Right renal cortex interstitium (tissue), 3 donors: Measurements from ENCODE around the gene GPX6. TPM values are rescaled to one million over a fixed set of nuclear protein-coding genes. Genes with fewer than 3 reads are reported as not detected.
"Not testable (repeated sequence)": the region's sequence is repeated elsewhere in the genome, so short reads cannot be mapped to it uniquely, and the experiment has no call there.

Experiments used
- DNase-seq, 3 donors: peaks; one replicate each; pipeline ENCODE4 v3.0.0-alpha.2; 2013; ENCODE audit warnings: low read depth in 3 of 3, low spot score in 2 of 3
- polyA plus RNA-seq, 3 donors: library from polyadenylated mRNA; unstranded; fragments of 120-200 nt; gene quantifications; one replicate each; pipeline ENCODE4 v1.2.1, GENCODE V29; 2013; ENCODE audit not compliant: insufficient read length in 3 of 3

The GPX6 gene
- polyA plus RNA-seq, 3 donors: not detected

DNA sequence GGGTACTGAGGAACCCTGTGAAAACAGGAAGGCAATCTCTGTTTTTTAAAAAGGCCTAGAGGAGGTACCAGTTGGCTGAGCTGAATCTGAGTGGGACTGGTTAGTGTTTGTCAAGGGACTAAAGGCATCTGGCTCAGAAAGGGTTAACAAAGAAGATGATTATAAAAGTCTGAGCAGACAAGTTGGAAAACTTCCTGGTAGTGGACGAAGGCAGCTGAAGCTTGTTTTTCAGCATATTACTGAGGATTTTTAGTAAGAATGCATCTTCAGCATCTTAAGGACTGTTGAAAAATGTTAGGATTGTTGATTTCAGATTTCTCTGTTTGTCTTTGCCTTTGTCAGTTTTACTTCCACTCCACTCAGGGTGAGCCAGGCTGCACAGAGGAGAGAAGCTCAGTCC is 15.2 kb upstream of the GPX6 start:
- DNase-seq: no peak

DNA sequence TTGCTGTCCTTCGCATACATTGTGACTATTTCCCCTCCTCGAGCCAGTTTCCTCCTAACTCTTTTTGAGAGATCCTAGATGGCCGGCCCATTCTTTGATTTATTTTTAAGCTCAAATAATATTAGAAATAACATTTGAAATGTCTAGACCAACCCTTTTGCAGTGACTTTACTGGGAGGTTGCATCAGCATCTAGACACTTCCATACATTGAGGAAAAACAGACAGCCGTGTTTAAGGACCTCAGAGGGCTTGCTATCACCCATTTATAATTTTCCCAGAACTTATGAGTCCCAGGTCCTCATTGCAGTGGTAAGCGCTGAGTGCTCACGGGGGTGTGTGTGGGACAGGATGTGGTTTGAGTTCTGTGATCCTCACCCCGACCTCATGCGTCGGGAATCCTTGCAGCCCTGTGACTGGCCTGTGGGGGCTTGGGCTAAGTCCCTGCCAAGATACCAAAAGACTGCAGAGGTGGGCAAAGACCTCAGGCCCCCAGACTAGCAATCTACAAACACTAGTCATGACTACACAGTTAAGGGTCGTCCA is 10.0 kb upstream of the GPX6 start, which contains the start of gene GPX5:
GPX5 (plus strand) TSS at position 386 of the 544 bp plus-strand sequence; CDS start at position 519, 133 bp downstream.
- DNase-seq: no peak

DNA sequence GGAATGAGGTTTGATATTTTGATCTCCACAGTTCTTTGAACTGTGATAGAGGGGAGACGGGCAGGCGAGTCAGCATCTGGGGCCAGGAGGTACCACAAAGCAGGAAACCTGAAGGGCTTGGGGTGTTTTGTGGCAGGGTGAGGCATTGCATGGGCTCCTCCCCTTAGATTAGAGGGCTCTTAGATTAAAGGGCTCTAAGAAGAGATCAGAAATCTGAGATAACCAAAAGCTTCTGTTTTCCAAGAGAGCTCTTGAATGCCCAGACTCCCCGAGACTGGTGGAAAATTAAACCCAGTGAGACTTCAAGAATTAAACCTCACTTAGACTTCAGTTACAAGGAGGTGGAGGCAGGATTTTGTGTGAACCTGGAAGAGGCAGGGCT is 7.6 kb upstream of the GPX6 start:
- DNase-seq: no peak

DNA sequence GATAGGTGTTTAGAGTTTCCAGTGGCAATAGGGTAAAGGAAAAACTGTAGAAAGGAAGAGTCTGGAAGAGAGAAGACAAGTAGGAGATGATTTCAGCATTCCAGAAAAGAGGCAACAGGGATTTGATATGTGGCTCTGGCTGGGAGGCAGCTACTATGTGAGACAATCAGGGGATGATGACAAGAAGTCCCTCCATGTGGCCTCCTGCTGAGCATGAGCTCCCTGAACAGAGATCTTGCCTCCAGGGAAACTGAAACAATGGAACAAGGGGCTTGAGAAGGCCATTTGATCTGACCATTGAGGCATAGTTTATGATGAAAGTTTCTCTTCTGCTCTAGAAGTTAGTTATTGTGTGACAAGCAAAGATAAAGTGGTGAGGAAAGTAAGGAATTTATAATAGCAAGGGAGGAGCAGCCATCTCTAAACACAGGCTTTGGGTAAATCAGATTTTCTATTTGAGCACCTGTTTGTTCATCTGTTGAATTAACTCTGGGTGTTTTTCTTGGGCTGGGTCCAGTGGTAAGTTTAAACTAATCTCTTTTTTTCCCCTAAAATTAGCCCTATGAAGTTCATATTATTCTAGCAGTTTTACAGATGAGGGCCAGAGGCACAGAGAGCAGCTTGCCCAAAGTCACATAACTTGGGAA is 7.1 kb upstream of the GPX6 start:
- DNase-seq: no peak

DNA sequence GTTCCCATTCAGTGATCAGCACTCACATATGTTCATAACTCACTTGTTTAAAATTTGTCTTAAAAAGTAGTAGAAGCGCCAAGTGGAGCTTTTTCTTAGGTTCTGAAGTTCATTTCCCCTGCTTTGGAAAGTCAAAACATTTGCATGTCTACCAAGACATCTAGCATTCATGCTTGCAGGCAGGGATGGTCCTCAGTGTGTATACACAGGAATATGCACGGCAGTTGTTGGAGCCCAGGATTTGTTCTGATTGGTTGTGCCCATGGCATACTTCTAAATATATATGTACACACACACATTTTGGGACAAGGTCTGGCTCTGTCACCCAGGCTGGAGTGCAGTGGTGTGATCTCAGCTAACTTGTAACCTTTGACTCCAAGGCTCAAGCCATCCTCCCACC is 2.4 kb upstream of the GPX6 start:
- DNase-seq: no peak

DNA sequence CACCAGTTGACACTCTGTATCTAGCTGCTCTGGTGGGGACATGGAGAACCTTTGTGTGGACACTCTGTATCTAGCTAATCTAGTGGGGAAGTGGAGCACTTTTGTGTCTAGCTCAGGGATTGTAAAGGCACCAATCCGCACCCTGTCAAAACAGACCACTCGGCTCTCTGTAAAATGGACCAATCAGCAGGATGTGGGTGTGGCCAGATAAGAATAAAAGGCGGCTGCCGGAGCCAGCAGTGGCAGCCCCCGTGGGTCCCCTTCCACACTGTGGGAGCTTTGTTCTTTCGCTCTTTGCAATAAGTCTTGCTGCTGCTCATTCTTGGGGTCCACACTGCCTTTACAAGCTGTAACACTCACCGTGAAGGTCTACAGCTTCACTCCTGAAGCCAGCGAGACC is 3.2 kb downstream of the GPX6 start:
- not testable (repeated sequence) for DNase-seq

DNA sequence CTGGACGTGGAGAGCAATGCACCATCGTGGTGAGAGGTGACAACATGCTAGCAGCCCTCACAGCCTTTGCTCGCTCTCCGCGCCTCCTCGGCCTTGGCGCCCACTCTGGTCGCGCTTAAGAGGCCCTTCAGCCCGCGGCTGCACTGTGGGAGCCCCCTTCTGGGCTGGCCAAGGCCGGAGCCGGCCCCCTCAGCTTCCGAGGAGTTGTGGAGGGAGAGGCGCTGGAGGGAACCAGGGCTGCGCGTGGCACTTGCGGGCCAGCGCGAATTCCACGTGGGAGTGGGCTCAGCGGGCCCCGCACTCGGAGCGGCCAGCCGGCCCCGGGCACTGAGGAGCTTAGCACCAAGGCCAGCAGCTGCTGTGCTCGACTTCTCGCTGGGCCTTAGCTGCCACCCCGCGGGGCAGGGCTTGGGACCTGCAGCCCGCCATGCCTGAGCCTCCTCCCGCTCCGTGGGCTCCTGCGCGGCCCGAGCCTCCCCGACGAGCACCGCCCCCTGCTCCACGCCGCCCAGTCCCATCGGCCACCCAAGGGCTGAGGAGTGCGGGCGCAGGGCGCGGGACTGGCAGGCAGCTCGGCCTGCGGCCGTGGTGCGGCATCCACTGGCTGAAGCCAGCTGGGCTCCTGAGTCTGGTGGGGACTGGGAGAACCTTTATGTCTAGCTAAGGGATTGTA is 3.8 kb downstream of the GPX6 start:
- no peak for DNase-seq

DNA sequence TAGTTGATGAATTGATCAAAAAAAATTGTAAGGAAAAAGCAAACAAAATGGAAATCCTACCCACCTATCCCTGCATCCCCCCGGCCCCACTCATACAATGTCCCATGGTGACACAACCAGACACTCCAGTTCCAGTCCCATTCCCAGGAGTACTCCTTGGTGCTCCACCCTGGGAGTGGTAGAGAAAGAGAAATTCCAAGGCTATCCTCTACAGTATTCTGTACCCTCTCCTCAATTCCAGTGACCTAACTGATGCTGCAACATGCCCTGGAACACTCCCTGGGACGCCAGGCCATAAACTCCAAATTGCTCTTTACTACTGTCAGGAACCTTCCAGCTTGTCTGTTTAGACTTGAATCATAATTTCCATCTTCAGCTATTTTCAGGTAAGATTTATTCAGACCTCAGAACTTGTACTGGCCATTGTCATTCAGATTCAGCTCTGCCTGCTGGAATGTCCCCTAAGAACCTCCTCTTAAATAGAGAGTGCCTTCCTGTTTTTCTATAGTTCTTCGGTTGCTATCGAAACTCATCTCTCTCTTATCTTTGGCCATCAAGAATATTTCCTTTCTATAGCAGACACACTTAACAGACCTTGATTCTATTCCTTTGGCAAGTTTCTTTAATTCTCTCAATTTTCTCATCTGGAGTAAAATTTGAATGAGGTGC is 8.7 kb downstream of the GPX6 start:
- no peak for DNase-seq

DNA sequence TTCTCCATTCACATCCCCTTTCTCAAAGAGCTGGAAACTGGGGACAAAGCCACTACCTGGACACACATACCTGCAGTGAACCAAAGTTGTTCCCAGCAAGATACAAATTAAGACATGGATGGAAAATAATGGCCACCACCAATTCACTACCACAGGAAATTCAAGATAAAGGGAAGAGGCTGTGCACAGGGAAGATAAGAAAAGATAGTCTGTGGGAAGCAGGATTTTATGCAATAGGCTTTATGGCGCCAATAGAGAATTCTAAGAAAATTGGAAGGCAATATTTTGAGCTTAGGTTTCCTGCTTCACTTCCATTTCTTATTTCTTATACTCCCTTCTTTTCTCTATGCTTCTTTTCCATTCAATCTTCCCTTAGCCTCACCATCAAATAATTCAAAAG is 9.9 kb downstream of the GPX6 start:
- DNase-seq: no peak

DNA sequence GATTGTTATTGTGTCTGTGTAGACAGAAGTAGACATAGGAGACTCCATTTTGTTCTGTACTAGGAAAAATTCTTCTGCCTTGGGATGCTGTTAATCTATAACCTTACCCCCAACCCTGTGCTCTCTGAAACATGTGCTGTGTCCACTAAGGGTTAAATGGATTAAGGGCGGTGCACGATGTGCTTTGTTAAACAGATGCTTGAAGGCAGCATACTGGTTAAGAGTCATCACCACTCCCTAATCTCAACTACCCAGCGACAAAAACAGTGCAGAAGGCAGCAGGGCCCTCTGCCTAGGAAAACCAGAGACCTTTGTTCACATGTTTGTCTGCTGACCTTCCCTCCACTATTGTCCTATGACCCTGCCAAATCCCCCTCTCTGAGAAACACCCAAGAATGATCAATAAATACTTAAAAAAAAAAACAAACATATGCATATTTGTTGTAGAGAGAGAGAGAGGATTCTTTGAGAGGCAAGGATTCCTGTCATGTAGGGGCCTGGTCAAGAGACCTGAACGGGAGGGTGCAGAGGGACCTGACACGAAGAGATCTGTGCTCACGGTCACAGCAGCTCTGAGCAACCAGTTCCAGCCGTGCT is 12.8 kb downstream of the GPX6 start:
- not testable (repeated sequence) for DNase-seq

DNA sequence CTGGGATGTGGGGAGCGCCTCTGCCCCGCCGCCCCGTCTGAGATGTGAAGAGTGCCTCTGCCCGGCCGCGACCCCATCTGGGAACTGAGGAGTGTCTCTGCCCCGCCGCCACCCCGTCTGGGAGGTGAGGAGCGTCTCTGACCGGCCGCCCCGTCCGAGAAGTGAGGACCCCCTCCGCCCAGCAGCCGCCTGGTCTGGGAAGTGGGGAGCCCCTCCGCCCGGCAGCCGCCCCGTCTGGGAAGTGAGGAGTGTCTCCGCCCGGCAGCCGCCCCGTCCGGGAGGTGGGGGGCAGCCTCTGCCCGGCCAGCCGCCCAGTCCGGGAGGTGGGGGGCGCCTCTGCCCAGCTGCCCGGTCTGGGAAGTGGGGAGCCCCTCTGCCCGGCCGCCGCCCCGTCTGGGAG is 13.5 kb downstream of the GPX6 start:
- not testable (repeated sequence) for DNase-seq

DNA sequence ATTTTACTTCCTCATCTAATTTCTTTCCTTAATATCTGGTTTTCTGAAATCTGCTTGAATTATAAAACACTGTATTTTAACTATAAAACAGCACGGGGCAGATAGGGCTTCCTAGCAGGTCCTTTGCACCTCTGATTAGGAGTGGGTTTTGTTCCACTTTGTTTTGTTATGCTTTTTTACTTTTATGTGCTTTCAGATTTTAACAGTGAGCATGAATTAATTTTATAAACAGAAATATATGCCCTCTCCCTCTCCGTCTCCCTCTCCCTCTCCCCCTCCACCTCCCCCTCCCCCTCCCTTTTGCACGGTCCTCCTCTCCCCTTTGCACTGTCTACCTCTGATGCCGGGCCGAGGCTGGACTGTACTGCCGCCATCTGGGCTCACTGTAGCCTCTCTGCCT is 14.3 kb downstream of the GPX6 start:
- DNase-seq: no peak

DNA sequence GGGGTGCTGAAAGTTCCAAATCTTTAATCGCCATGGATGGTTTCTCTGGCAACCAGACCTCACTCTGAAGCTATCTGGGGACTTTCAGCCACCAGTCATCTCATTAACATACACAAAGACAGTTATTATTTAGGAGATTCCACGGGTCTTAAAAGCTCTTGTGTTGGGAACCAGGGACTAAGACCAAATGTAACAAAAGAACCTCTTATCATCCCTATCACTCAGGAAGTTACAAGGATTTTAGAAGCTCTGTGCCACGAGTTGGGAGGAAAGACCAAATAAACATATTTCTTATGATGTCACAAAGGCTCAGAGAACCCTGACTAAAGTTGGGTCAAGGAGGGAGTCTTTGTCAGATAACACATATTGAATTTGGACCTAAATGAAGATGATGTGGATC is 17.7 kb downstream of the GPX6 start:
- DNase-seq: no peak

DNA sequence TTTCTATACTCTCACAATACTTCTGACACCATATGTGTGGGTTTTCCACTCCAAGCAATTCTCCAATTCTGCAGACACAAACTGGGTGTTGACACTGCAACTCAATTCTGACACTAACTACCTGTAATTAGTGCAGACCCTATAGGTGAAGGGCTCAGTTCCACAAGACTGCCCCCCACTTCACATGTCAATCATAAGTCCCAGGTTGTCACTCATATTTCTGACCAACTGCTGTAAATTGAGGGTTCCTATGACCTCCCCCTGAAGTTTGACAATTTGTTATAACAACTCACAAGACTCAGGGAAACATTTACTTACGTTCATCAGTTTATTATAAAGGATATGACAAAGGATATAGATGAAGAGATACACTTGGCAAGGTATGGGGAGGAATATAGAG is 18.3 kb downstream of the GPX6 start:
- no peak for DNase-seq

DNA sequence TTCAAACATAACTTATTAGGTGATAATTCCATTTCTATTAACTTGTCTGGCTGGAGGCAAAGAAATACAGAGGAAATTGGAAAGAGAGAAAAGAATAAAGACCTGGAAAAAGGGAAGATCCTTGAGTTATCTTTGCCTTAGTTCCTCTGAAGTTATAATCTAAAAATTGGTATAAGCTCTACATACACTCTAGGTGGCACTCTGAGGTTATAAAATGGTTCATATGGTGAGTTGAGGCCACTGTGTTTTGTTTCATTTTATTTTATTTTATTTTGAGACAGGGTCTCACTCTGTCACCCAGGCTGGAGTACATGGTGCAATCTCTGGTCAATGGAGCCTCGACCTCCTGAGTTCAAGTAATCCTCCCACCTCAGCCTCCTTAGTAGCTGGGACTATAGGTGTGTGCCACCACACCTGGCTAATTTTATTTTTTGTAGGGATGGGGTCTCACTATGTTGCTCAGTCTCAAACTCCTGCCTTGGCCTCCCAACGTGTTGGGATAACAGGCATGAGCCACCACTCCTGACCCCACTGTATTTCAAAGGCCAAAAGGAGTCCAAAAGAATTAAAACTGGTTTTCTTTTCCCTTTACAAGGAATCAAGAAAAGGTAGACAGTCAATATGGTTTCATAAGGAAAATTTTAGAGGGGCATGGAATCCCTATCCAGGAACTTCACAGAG is 19.4 kb downstream of the GPX6 start:
- DNase-seq: no peak

DNA sequence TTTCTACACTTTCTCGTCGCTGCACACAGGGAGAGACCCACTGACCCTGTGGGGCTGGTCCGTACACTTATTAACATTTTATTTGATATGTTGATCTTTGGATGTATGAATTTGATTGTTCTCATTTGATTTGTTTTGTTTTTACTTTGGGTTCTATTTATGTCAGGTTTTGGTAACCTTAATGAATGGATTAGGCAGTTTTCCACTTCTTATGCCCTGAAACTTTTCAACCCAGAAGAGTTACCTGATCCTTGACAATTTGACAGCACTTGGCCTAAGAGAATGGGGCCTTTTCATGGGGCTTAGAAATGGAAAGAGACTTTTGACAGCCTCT is 23.6 kb downstream of the GPX6 start:
- DNase-seq: no peak

DNA sequence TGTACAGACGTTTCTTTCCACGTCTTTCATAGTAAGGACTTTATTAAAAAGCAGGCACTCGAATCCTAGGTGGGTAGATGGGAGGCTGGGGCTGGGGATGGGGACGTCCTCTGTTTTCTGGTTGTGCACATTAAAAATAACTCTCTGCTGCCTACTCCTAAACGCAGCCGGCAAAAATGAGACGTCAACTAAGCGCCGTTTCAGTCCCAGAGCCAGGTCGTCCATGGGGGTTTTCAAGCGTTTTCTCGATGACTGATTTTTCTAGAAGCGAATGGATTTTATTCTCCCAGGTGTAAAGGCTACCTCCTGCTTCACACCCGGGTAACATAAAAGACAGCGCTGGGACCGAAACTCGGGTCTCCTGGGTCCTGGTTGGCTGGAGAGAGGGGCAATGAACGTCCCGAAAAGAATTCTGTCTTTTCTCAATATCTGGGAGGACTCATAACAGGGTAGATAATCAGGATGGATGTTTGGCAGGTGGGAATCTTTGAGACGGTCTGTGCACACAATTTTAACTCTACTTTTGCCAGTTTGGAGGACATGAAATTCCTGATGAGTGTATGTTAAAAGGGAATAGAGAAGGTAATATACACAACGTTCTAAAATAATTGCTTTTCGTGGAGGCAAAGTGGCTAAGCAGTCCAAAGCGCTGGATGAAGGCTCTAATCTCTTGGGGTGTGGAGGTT is 25.2 kb downstream of the GPX6 start:
- DNase-seq: no peak

DNA sequence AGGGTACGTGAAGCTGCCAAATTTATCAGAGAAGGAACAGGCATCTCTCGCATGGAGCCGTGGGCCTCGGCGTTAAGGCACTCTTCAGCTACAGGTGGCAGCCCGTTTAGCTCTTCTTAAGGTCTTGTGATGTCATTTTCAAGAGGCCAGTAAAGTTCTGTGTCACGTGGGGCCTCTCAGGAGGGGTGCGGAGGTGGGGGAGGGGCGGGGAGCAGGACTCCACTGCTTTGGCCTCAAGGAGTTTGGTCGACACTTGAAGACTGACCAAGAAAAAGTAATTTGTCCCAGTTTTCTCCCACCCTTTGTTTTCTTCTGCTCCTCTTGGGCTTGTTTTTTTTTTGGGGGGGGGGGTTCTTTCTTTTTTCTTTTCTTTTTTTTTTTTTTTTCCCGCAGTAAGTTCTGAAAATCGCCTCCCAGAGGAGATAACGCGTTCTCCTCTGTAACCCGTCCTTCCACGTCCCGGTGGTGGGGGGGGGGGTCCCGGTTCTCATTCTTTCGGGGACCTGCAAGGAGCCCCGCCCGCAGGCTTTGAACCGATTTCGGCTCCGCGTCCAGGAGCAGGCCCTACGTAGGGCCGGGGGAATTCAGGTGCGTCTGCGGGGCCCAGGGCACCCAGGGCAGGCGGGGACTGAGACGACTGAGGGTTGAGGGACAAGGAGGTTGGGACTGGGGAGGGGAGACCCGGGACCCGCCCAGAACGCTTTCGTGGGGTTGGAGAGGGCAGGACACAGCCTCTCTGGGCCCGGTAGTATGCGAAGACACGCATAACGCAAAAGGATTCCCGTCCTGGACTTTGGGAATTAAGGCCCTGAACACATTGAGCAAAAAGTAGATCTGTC is 26.0 kb downstream of the GPX6 start:
- no peak for DNase-seq

DNA sequence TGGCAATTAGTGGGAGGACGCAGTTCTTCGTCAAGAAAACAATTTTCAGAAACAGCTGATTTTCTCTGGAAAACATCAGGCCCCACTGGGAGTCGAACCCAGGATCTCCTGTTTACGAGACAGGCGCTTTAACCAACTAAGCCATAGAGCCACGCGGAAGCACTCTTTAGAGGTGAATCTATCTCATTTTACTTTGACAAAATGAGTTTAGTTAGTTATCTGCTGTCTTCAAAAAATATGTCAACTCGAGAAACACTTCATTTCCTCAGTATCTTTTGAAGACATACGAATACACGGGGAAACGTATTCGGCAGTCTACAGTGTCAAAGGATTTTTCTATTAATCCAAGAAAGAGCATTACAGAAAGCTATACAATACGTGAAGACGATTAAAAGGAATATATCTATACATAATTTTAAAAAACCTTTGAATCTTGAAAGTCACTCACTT is 26.7 kb downstream of the GPX6 start:
- DNase-seq: peak in 1 of 3 donors; percentile 15
